SK-N-MC (cell line): ENCODE measurements around the gene TIMM50.

Experiments
- EZH2 ChIP-seq: fragments of 200-600 bp; sonication (generic); IDR thresholded peaks from one replicate; pipeline ENCODE4 v1.6.1; 2017; ENCODE audit warnings: antibody characterized with exemption
- FOXP2 ChIP-seq: optimal IDR thresholded peaks from 2 replicates; pipeline ENCODE3; 2011; ENCODE audit warnings: mild to moderate bottlenecking, moderate library complexity; ENCODE audit not compliant: insufficient read depth; ENCODE audit errors: extremely low read length, control extremely low read depth
- POLR2AphosphoS5 ChIP-seq: IDR thresholded peaks from 2 replicates; pipeline ENCODE4 v1.6.1; 2012; ENCODE audit warnings: mild to moderate bottlenecking, low read depth, low read length, borderline replicate concordance

DNA sequence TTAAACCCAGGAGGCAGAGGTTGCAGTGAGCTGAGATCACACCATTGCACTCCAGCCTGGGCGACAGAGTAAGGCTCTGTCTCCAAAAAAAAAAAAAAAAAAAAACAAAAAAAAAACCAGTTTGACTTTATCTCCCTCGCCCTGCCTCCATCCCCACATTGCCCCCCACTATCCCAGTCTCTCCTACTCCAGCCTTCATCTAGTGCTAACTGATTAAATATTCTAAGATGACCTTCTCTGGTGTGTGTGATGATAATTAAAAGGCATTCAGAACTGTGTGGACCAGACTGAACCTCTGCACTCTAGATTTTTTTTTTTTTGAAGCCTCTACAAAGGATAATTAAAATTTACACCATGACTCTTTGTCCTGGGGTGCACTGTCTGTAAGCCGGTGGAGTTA is 12.2 kb downstream of the TIMM50 start:
- no peak for TF ChIP-seq POLR2AphosphoS5
- no peak for TF ChIP-seq EZH2
- no peak for TF ChIP-seq FOXP2
